HepG2 (cell line): ENCODE measurements around the gene FAP. TPM values are rescaled to one million over a fixed set of nuclear protein-coding genes. Genes with fewer than 3 reads are reported as not detected.

Experiments used
- ATAC-seq: fragments of 200-7000 bp; cut with Tn5 transposase; 3 replicates; pipeline ENCODE4 v1.9.1; 2020; ENCODE audit warnings: mild to moderate bottlenecking, moderate library complexity
- BruUV-seq: library from RNA; stranded (reverse); fragments of 400-500 nt; replicated peaks from 2 replicates; lab custom pipeline; 2021; lab: Mats Ljungman, UMichigan
- CTCF ChIA-PET: fragments of 300-600 bp; formaldehyde crosslinking; extraction: SDS; loops from one replicate; lab custom pipeline; 2021; ENCODE audit warnings: low total read pairs, inconsistent platforms, low intra/inter-chr PET ratio; lab: Yijun Ruan, JAX
- POLR2A ChIA-PET: fragments of 350-600 bp; sonication (Branson Sonifier 250); formaldehyde crosslinking; loops from one replicate; lab custom pipeline; 2020; ENCODE audit warnings: antibody characterized with exemption, inconsistent platforms; lab: Yijun Ruan, JAX
- DNase-seq: peaks from one replicate; pipeline ENCODE4 v3.0.0-alpha.2; 2015; ENCODE audit warnings: low spot score
- FAIRE-seq: peaks from 3 replicates; lab custom pipeline; 2011; peaks lifted over from hg19 to GRCh38; lab: Jason Lieb, UNC
- H2AFZ ChIP-seq: one replicate; pipeline ENCODE4 v1.6.1; 2011; ENCODE audit warnings: low read length, inconsistent platforms
- H3K27ac ChIP-seq: fragments of 300-600 bp; 3 replicates; pipeline ENCODE4 v1.8.0; 2011; ENCODE audit warnings: mixed run types, mild to moderate bottlenecking, mixed read lengths, low read length, inconsistent platforms; ENCODE audit not compliant: insufficient read depth; ENCODE audit errors: extremely low read length
- H3K27me3 ChIP-seq, 2 experiments: fragments of 200-600 bp in 1 of 2; 2 replicates in 1 of 2; 3 replicates in 1 of 2; pipeline versions ENCODE4 v1.6.0 to v1.8.0; 2011; ENCODE audit warnings: low read length in 2 of 2, mild to moderate bottlenecking in 2 of 2, moderate library complexity in 2 of 2, inconsistent platforms in 1 of 2; ENCODE audit not compliant: insufficient read depth in 2 of 2, control insufficient read depth in 1 of 2
- H3K36me3 ChIP-seq, 2 experiments: fragments of 200-600 bp in 1 of 2; replicated peaks in 1 of 2; 2 replicates in 1 of 2; 3 replicates in 1 of 2; pipeline versions ENCODE4 v1.5.1 to v1.8.0; 2011; ENCODE audit warnings: low read length in 2 of 2, inconsistent platforms in 1 of 2; ENCODE audit not compliant: insufficient read depth in 2 of 2, control insufficient read depth in 1 of 2
- H3K4me1 ChIP-seq: 2 replicates; pipeline ENCODE4 v1.5.1; 2012; ENCODE audit warnings: low read length, inconsistent platforms; ENCODE audit not compliant: insufficient read depth
- H3K4me2 ChIP-seq: 2 replicates; pipeline ENCODE4 v1.6.0; 2011; ENCODE audit warnings: low read depth, low read length, inconsistent platforms
- H3K4me3 ChIP-seq, 3 experiments: fragments of 200-600 bp in 1 of 3; sonication (generic), shearing (Covaris generic) in 1 of 3; replicated peaks in 1 of 3; 2 replicates each; pipeline ENCODE4 v1.5.1; 2011 to 2016; ENCODE audit warnings: low read length in 3 of 3, inconsistent platforms in 2 of 3, low read depth in 2 of 3, mild to moderate bottlenecking in 2 of 3, control low read depth in 1 of 3, mixed read lengths in 1 of 3; ENCODE audit not compliant: insufficient read depth in 1 of 3
- H3K79me2 ChIP-seq: one replicate; pipeline ENCODE4 v1.6.1; 2011; ENCODE audit warnings: low read length, inconsistent platforms; ENCODE audit not compliant: insufficient read depth
- H3K9ac ChIP-seq: 2 replicates; pipeline ENCODE4 v1.6.0; 2011; ENCODE audit warnings: mild to moderate bottlenecking, low read depth, low read length, inconsistent platforms; ENCODE audit not compliant: insufficient read depth
- H3K9me3 ChIP-seq: 2 replicates; pipeline ENCODE4 v1.5.1; 2012; ENCODE audit warnings: mild to moderate bottlenecking, low read length
- H4K20me1 ChIP-seq: 2 replicates; pipeline ENCODE4 v1.6.0; 2011; ENCODE audit warnings: inconsistent platforms, mild to moderate bottlenecking, low read length, moderate library complexity; ENCODE audit not compliant: insufficient read depth
- ATF1 ChIP-seq: IDR thresholded peaks from 2 replicates; pipeline ENCODE4 v1.6.1; 2016; ENCODE audit warnings: mild to moderate bottlenecking, control low read depth
- LRRFIP1 ChIP-seq: sonication (generic); formaldehyde crosslinking; conservative IDR thresholded peaks from 2 replicates; pipeline ENCODE4 v1.4.0; 2020; ENCODE audit warnings: missing genetic modification reagents
- MTF1 ChIP-seq: sonication (generic); formaldehyde crosslinking; IDR thresholded peaks from 2 replicates; pipeline ENCODE4 v1.5.0; 2020; ENCODE audit warnings: missing genetic modification reagents
- NFATC3 ChIP-seq: sonication (generic); formaldehyde crosslinking; IDR thresholded peaks from 2 replicates; pipeline ENCODE4 v1.5.1; 2020; ENCODE audit warnings: mild to moderate bottlenecking, missing genetic modification reagents
- NFE2L2 ChIP-seq: fragments of 150-350 bp; IDR thresholded peaks from 2 replicates; pipeline ENCODE4 v1.6.1; 2014; ENCODE audit warnings: low read length
- TCF12 ChIP-seq, 2 experiments: fragments of 450-650 bp in 1 of 2; sonication (generic) in 1 of 2; formaldehyde crosslinking in 1 of 2; IDR thresholded peaks; 2 replicates each; pipeline versions ENCODE4 v1.6.1 to v1.8.0; 2017 to 2022; ENCODE audit warnings: antibody characterized with exemption in 1 of 2, mild to moderate bottlenecking in 1 of 2, missing genetic modification reagents in 1 of 2, moderate library complexity in 1 of 2
- ZNF207 ChIP-seq: fragments of 450-650 bp; IDR thresholded peaks from 2 replicates; pipeline ENCODE4 v1.6.1; 2016; ENCODE audit warnings: antibody characterized with exemption, borderline replicate concordance
- ZNF441 ChIP-seq: sonication (generic); formaldehyde crosslinking; IDR thresholded peaks from 2 replicates; pipeline ENCODE4 v1.7.0; 2021; ENCODE audit warnings: missing genetic modification reagents, borderline replicate concordance
- ZSCAN29 ChIP-seq: sonication (generic); formaldehyde crosslinking; conservative IDR thresholded peaks from 2 replicates; pipeline ENCODE4 v1.4.0; 2020; ENCODE audit warnings: mild to moderate bottlenecking, missing genetic modification reagents
- WGBS: methylation state at CpG from one replicate; pipeline ENCODE4 v1.1.6; 2017; ENCODE audit warnings: low lambda C conversion rate; 5-methylcytosine and 5-hydroxymethylcytosine counted together
- in situ Hi-C: cut with HindIII; loops from 2 replicates; pipeline ENCODE4 v1.10.0; 2017; ENCODE audit warnings: low pct_unique_long_range_greater_than_20kb; ENCODE audit not compliant: extremely low pct_ligation_motif_present
- intact Hi-C: fragments of 100-400 bp; cut with micrococcal nuclease; formaldehyde crosslinking; loops from one replicate; pipeline ENCODE4 v1.10.0; 2022; ENCODE audit not compliant: unreplicated experiment
- polyA plus RNA-seq, 8 experiments: library from polyadenylated mRNA; depleted of rRNA in 3 of 8; stranded (reverse) in 7 of 8; unstranded in 1 of 8; fragments of >200 nt; fragmentation: Illumina TruSeq in 4 of 8; extraction: Trizol in 4 of 8; gene quantifications; 2 replicates each; pipeline versions ENCODE4 v1.2.1 to v1.2.3, GENCODE V29; 2011 to 2016; ENCODE audit warnings: low read depth in 4 of 8, missing spikeins in 1 of 8, mixed read lengths in 1 of 8; ENCODE audit not compliant: insufficient read depth in 1 of 8
- total RNA-seq, 5 experiments: library from RNA; depleted of rRNA; stranded (reverse); fragments of >200 nt; fragmentation: Illumina TruSeq; extraction: Trizol; gene quantifications; 2 replicates each; pipeline ENCODE4 v1.2.3, GENCODE V29; 2016; ENCODE audit warnings: low read depth in 1 of 5
- TF ChIP-seq, protein P1 (sequence below): sonication (generic); formaldehyde crosslinking; IDR thresholded peaks from 2 replicates; pipeline ENCODE4 v1.4.0; 2020; ENCODE audit warnings: mild to moderate bottlenecking, missing genetic modification reagents

Gene FAP
- total and polyA plus RNA-seq, 2 of the 13 experiments (the other 11 are each of a cell fraction or from before 2014, with no cell fraction given) = not detected

DNA sequence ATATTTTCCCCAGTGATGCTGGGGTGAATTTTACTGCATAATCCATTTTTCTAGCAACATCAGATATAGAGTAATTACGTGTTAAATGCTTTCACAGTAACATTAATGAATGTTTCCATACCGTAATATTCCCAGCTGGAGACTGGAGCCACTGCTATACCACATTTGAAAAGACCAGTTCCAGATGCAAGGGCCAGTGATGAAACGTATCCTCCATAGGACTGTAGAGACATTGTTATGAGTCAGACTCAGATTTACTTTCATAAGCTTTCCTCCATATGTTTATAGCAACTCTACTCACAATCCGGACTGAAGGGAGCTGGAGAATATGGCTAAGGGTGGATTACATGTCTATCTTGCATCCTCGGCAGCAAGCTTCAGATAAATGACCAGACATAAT lies 68.5 kb downstream of the FAP start:
- no peak overlapping the region for H3K4me3 ChIP-seq
- ATAC-seq (no peak), FAIRE-seq (no peak), DNase-seq (no peak)
- in situ Hi-C loops (no loop called here), intact Hi-C loops (no loop called here)
- H3K27me3 ChIP-seq = no peaks in the 10 kb centered on the region; a peak in 1 of 5 replicates
- no peak overlapping the region for H3K9ac ChIP-seq
- H3K36me3 ChIP-seq = no peaks in the 10 kb centered on the region
- no peaks in the 10 kb centered on the region for H3K79me2 ChIP-seq
- H4K20me1 ChIP-seq = no peaks in the 10 kb centered on the region
- WGBS = 9% methylated on average over 5 of the region's 5 CpGs
- no peak overlapping the region for H2AFZ ChIP-seq
- no peak for TF ChIP-seq NFATC3
- no peak for TF ChIP-seq ZNF207
- TF ChIP-seq, protein P1, sequence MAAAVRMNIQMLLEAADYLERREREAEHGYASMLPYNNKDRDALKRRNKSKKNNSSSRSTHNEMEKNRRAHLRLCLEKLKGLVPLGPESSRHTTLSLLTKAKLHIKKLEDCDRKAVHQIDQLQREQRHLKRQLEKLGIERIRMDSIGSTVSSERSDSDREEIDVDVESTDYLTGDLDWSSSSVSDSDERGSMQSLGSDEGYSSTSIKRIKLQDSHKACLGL = no peak
- TF ChIP-seq MTF1 (CRISPR knock-in tag) = no peak
- TF ChIP-seq TCF12 (IDR thresholded peaks at IDR 0.05) = no peak
- no peak for TF ChIP-seq TCF12 (CRISPR knock-in tag; IDR thresholded peaks at IDR 0.05)
- TF ChIP-seq ZSCAN29 (CRISPR knock-in tag) = no peak
- TF ChIP-seq ZNF441 = no peak
- no peak for TF ChIP-seq NFE2L2
- TF ChIP-seq LRRFIP1 (CRISPR knock-in tag) = no peak
- TF ChIP-seq ATF1 = no peak
- CTCF ChIA-PET = no interaction called here
- BruUV-seq = no TSS peak
- no peaks in the 10 kb centered on the region for H3K4me1 ChIP-seq
- H3K9me3 ChIP-seq = no peaks in the 10 kb centered on the region
- no peak overlapping the region for H3K27ac ChIP-seq
- H3K4me2 ChIP-seq = no peak overlapping the region
- POLR2A ChIA-PET = no interaction called here
